HepG2 (cell line): Measurements from ENCODE around the gene FOXR1. TPM values are rescaled to one million over a fixed set of nuclear protein-coding genes. Genes with fewer than 3 reads are reported as not detected.

Source experiments
- CBX1 ChIP-seq: IDR thresholded peaks from one replicate; pipeline ENCODE4 v1.6.1; 2016; ENCODE audit warnings: antibody characterized with exemption, low read depth
- DNMT1 ChIP-seq: sonication (generic); formaldehyde crosslinking; IDR thresholded peaks from 2 replicates; pipeline ENCODE4 v1.5.1; 2020; ENCODE audit warnings: mild to moderate bottlenecking, missing genetic modification reagents
- MAF1 ChIP-seq: sonication (generic); formaldehyde crosslinking; IDR thresholded peaks from 2 replicates; pipeline ENCODE4 v1.5.0; 2020; ENCODE audit warnings: missing genetic modification reagents, borderline replicate concordance
- MLXIP ChIP-seq: sonication (generic); formaldehyde crosslinking; IDR thresholded peaks from 2 replicates; pipeline ENCODE4 v1.9.0; 2021; ENCODE audit warnings: missing genetic modification reagents, borderline replicate concordance
- NCOA5 ChIP-seq: sonication (generic); formaldehyde crosslinking; IDR thresholded peaks from 2 replicates; pipeline ENCODE4 v1.4.0; 2020; ENCODE audit warnings: missing genetic modification reagents
- RAD21 ChIP-seq: fragments of 450-650 bp; formaldehyde crosslinking; IDR thresholded peaks from 2 replicates; pipeline ENCODE4 v1.5.0; 2020; ENCODE audit warnings: mild to moderate bottlenecking
- RNF219 ChIP-seq: sonication (generic); formaldehyde crosslinking; IDR thresholded peaks from 2 replicates; pipeline ENCODE4 v1.5.0; 2020; ENCODE audit warnings: mild to moderate bottlenecking, missing genetic modification reagents
- SALL2 ChIP-seq: sonication (generic); formaldehyde crosslinking; IDR thresholded peaks from 2 replicates; pipeline ENCODE4 v1.8.1; 2023; ENCODE audit warnings: mild to moderate bottlenecking, missing genetic modification reagents, inconsistent platforms
- SRSF9 ChIP-seq: fragments of 200-400 bp; formaldehyde crosslinking; IDR thresholded peaks from 2 replicates; pipeline ENCODE4 v1.6.1; 2018; ENCODE audit warnings: borderline replicate concordance, mild to moderate bottlenecking, low read depth, low read length; ENCODE audit not compliant: insufficient read depth, poor library complexity, severe bottlenecking
- TGIF2 ChIP-seq: IDR thresholded peaks from 2 replicates; pipeline ENCODE4 v1.6.1; 2016; ENCODE audit warnings: control low read depth, missing compliant biosample characterization
- ZC3H4 ChIP-seq: sonication (generic); formaldehyde crosslinking; IDR thresholded peaks from 2 replicates; pipeline ENCODE4 v1.4.0; 2020; ENCODE audit warnings: missing genetic modification reagents, borderline replicate concordance
- ZNF318 ChIP-seq: sonication (generic); formaldehyde crosslinking; IDR thresholded peaks from 2 replicates; pipeline ENCODE4 v1.4.0; 2020; ENCODE audit warnings: mild to moderate bottlenecking, missing genetic modification reagents
- ZNF350 ChIP-seq: sonication (generic); formaldehyde crosslinking; IDR thresholded peaks from 2 replicates; pipeline ENCODE4 v1.4.0; 2020; ENCODE audit warnings: mild to moderate bottlenecking, low read depth, missing genetic modification reagents, borderline replicate concordance
- ZNF496 ChIP-seq: sonication (generic); formaldehyde crosslinking; IDR thresholded peaks from 2 replicates; pipeline ENCODE4 v1.8.1; 2023; ENCODE audit warnings: mild to moderate bottlenecking, moderate library complexity, missing genetic modification reagents; ENCODE audit not compliant: insufficient replicate concordance
- ZNF670 ChIP-seq: sonication (generic); formaldehyde crosslinking; IDR thresholded peaks from 2 replicates; pipeline ENCODE4 v1.8.0; 2022; ENCODE audit warnings: mild to moderate bottlenecking, missing genetic modification reagents, borderline replicate concordance
- ZSCAN30 ChIP-seq: sonication (generic); formaldehyde crosslinking; IDR thresholded peaks from 2 replicates; pipeline ENCODE4 v1.5.0; 2020; ENCODE audit warnings: mild to moderate bottlenecking, missing genetic modification reagents
- polyA plus RNA-seq, 8 experiments: library from polyadenylated mRNA; depleted of rRNA in 3 of 8; stranded (reverse) in 7 of 8; unstranded in 1 of 8; fragments of >200 nt; fragmentation: Illumina TruSeq in 4 of 8; extraction: Trizol in 4 of 8; gene quantifications; 2 replicates each; pipeline versions ENCODE4 v1.2.1 to v1.2.3, GENCODE V29; 2011 to 2016; ENCODE audit warnings: low read depth in 4 of 8, missing spikeins in 1 of 8, mixed read lengths in 1 of 8; ENCODE audit not compliant: insufficient read depth in 1 of 8
- total RNA-seq, 5 experiments: library from RNA; depleted of rRNA; stranded (reverse); fragments of >200 nt; fragmentation: Illumina TruSeq; extraction: Trizol; gene quantifications; 2 replicates each; pipeline ENCODE4 v1.2.3, GENCODE V29; 2016; ENCODE audit warnings: low read depth in 1 of 5

Gene FOXR1
- total and polyA plus RNA-seq, 2 of the 13 experiments (the other 11 are each of a cell fraction or from before 2014, with no cell fraction given), result not detected

- no peak for TF ChIP-seq ZNF318 (CRISPR knock-in tag)
- no peak for TF ChIP-seq CBX1
- TF ChIP-seq MLXIP (CRISPR knock-in tag), result no peak
- no peak for TF ChIP-seq RNF219 (CRISPR knock-in tag)
- no peak for TF ChIP-seq ZC3H4 (CRISPR knock-in tag)
- no peak for TF ChIP-seq DNMT1 (CRISPR knock-in tag)
- TF ChIP-seq ZNF350 (CRISPR knock-in tag), result no peak
- no peak for TF ChIP-seq SRSF9
- TF ChIP-seq ZNF496, result no peak
- TF ChIP-seq MAF1, result no peak
- TF ChIP-seq SALL2 (CRISPR knock-in tag), result no peak
- no peak for TF ChIP-seq ZSCAN30 (CRISPR knock-in tag)
- TF ChIP-seq NCOA5, result no peak
- no peak for TF ChIP-seq TGIF2 (CRISPR knock-in tag)
- TF ChIP-seq RAD21 (CRISPR knock-in tag), result no peak; the same call in 1 of the 2 replicates
- no peak for TF ChIP-seq ZNF670 (CRISPR knock-in tag)
Measured at GRCh38 chr11:119025978-119026766, 54.6 kb downstream of the FOXR1 start (continued).
